Activated T-cell treated with anti-CD3 and anti-CD28 coated beads for 48 hours (primary cell): Measurements from ENCODE around the gene IQCE.

ENCODE experiments used
- DNase-seq: peaks from one replicate; pipeline ENCODE4 v3.0.0-alpha.2; 2020; ENCODE audit warnings: low read depth

IQCE gene

GRCh38 chr7:2558629-2559282 is at the start of gene IQCE:
Gene IQCE, plus strand, starts transcription at chr7:2558979. Its CDS starts 203 bp downstream, at chr7:2559182.
- DNase-seq: peak; percentile 93

GRCh38 chr7:2509298-2509906 is 49.4 kb upstream of the IQCE start:
- no peak for DNase-seq

- DNase-seq: no peak
Observed at GRCh38 chr7:2510130-2510776, 48.5 kb upstream of the IQCE start.

- DNase-seq: peak; percentile 51
Observed at GRCh38 chr7:2510909-2511768, 47.6 kb upstream of the IQCE start.

DNA sequence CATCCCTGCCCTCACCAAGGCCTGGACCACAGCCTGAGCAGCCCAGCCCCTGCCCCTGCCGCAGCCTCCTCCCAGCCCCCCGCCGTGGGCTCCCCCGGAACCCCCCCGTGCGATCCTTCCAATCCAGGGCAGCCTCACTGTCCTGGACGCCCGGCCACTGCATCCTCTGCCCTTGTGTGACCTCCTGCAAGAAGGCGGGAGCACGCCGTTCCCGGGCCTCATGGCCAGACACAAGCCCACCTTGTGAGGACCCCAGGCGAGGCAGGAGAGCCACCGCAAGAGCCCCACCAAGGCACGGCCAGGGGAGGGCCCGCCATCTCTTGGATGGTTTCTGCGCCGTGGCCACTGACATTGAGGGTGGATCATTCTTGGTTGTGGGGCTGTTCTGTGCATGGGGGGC is 47.0 kb upstream of the IQCE start:
- DNase-seq: no peak

- DNase-seq: no peak
Observed at GRCh38 chr7:2512179-2512661, 46.6 kb upstream of the IQCE start.

GRCh38 chr7:2512713-2513112 is 46.1 kb upstream of the IQCE start:
- no peak for DNase-seq

DNA sequence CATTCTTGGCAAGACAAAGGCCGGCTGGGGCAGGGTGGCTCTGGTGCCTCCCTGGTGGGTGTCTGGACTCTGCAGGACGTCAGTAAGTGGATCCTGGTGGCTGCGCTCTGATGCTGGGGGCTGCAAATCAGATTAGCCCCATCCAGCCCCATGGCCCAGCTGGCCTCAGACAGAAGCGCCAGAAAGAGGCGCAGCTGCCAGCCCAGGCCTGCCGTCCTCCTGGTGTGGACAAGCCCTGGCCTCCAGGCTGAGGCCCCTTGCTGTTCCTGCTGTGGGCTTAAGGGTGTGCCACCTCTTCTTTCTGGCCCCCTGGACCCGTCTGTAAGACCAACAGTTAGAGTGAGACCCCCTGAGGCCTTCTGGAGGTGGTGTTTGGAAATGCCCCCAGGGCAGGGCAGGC is 45.1 kb upstream of the IQCE start:
- no peak for DNase-seq

DNA sequence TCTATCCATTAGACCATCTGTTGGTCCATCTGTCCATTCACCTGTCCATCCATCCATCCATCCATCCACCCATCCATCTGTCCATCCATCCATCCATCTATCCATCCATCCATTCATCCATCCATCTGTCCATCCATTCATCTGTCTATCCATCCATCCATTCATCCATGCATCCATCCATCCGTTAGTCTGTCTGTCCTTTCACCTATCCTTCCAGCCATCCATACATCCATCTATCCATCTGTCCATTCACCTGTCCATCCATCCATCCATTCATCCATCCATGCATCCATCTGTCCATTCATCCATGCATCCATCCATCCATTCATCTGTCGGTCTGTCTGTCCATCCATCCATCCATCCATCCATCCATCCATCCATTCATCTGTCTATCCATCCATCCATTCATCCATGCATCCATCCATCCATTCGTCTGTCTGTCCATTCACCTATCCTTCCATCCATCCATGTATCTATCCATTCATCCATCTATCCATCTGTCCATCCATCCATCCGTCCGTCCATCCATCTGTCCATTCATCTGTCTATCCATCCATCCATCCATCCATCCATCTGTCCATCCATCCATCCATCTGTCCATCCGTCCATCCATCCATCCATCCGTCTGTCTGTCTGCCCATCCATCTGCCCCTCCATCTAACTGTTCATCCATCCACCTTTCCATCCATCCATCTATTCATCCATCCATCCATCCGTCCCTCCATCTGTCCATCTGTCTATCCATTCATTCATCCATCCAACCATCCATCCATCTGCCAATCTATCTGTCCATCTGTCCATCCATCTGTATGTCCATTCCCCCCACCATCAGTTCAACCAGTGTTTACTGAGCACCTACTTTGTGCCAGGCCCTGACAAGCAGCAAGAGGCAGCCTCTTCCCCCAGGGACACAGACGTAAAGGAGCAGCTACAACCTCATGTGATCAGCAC is 44.0 kb upstream of the IQCE start:
- DNase-seq: no peak

DNA sequence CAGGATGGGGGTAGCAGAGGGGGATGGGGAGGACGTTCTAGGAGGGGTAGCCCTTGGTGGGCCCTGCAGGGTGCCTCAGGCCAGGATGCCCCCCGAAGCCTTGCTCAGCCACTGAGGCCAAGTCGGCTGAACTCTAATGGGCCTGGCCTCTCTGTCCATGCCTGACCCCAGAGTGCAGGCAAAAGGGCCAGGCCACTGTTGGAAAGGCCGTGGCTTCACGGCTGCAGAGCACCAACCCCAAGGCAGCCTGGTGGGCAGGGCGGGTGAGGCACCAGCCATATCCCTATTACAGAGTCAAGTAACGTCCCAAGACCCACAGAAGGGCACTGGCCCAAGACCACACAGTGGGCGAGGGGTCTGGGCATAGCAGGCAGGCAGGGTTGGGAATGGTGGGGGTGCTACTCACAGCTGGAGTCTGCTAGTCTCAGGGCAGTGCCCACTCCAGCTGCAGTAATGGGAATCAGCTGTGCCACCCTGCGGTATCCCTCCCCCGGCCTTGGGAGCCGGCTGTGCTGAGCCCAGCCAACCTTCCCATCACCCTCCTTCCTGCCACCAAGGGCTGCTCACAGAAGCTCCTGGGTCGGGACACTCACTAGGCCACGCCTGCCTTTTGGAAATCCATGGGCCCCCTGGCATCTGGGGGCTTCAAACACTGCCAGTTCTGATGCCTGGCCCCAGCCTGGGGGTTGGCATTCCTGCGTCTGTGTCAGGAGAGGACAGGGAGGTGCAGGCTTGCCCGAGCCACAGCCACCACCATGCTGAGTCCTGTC is 43.2 kb upstream of the IQCE start:
- DNase-seq: no peak

GRCh38 chr7:2516194-2516555 is 42.6 kb upstream of the IQCE start:
- no peak for DNase-seq

GRCh38 chr7:2517026-2517425 is 41.8 kb upstream of the IQCE start:
- DNase-seq: no peak

DNA sequence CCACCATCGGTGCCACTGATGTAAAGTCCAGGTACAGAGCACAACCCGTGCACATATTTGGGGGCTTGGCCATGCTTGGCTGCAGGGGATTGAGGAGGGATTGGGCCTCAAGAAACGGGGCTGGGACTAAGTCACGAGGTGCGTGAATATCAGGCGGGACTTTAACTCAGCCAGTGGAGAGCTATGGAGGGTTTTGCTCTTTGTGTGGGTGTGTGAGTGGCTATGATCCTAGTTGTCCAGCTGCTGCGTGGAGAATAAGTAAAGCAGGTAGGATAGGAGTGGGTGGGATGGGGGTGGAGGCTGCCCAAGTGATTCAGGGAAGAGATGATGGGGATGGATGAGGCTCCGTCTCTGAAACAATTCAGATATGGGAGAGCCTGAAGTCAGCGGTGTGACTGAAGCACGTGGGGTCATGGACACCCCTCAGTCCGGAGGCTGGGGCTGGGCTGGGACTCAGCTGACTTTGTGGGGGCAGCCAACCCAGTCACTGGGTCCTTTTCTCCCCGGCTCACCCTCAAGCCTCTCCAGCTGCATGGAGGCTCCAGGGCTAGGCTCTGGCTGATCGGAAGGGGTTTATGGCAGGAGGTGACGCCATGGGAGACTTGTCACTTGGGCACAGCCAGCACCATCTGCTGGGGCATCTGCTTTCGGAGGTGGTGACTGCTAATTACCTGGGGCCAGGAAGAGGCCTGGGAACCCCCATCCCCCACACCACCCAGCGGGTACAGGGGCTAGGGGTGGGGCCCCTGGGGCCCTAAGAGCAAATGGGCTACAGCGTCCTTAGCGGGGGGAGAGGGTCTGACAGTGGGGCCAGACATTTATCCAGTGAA is 40.9 kb upstream of the IQCE start:
- DNase-seq: no peak

GRCh38 chr7:2518737-2519118 is 40.1 kb upstream of the IQCE start:
- DNase-seq: no peak

DNA sequence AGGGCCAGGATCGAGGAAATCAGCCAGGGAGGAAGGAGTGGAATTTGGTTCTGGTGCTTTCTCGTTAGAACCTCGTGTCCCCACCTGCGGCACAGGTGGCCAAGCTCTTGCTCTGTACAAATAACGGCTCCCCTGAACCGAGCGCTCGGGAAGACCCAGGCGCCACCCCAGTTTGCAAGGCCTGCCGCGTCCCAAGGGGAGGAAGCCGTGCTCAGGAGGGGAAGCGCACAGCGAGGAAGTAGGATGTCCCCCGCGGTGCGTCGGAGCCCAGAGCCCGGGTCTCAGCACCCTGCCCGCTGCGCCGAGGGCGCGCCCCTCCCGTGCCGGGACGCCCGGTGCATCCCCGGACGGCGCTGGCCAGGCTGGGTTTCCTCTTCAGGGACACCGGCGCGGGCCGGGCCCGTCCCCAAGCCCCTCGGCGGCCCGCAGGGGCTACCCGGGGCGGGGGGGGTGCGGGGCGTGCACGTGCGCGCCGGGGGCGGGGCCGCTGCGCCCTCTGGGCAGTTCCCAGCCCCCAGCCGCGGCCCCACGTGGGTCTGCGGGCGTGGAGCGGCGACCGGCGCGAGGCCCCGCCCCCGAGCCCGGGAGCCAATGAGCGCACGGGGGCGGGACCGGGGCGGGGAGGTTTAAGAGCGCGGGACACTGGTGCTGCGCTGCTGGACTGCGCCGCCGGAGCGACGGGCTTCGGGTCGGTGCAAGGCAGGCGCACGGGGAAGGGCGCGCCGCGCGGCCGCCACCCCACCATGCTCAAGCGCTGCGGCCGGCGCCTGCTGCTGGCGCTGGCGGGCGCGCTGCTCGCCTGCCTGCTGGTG is 39.5 kb upstream of the IQCE start, which contains the start of gene LFNG:
TSS of gene LFNG (plus strand) at position 656 of the 812 bp plus-strand sequence. CDS start at position 744, 88 bp downstream.
- peak; percentile 84 for DNase-seq

DNA sequence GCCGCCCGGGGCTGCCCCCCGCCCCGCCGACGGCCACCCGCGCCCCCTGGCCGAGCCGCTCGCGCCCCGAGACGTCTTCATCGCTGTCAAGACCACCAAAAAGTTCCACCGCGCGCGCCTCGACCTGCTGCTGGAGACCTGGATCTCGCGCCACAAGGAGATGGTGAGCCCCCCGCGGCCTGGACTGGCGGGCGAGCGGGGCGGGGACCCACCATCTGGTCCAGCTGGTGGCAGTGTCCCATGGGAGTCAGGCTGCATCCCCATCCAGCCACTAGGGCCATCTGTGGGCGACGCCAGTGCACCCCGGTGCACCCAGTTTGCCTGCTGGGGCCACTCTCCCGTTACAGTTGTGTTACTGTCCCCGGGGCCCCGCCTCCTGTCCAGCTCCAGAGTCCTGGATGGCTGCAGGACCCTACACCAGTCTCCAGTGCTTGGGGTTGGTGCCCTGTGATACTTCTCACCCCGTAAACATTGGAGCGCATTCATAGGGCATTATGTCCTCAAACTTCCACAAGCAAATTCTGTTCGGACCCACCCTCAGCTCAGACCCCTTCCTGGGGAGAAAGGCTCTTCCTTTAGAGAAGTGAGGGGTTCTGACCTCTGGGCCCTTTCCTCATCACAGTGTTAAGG is 38.5 kb upstream of the IQCE start:
- no peak for DNase-seq

GRCh38 chr7:2520761-2521290 is 38.0 kb upstream of the IQCE start:
- no peak for DNase-seq

GRCh38 chr7:2521341-2521745 is 37.4 kb upstream of the IQCE start:
- no peak for DNase-seq
